AG04449 (cell line): ENCODE results near the gene DOK5.

Experiments
- CTCF ChIA-PET: fragments of 350-600 bp; formaldehyde crosslinking; extraction: SDS; loops from one replicate; lab custom pipeline; 2021; ENCODE audit warnings: antibody characterized with exemption; lab: Yijun Ruan, JAX
- POLR2A ChIA-PET: fragments of 400-600, 350-600 bp; formaldehyde crosslinking; extraction: SDS; loops from one replicate; lab custom pipeline; 2020; ENCODE audit warnings: antibody characterized with exemption, inconsistent platforms; lab: Yijun Ruan, JAX
- DNase-seq: peaks from one replicate; pipeline ENCODE4 v3.0.0-alpha.2; 2010; ENCODE audit warnings: low read depth, low spot score
- H3K4me3 ChIP-seq: 2 replicates; pipeline ENCODE4 v1.5.1; 2011; ENCODE audit warnings: low read depth, mild to moderate bottlenecking, control low read depth, low read length
- CTCF ChIP-seq: IDR thresholded peaks from one replicate; pipeline ENCODE4 v1.5.1; 2011; ENCODE audit warnings: mild to moderate bottlenecking, moderate library complexity, low read length, control low read depth, inconsistent platforms; ENCODE audit not compliant: insufficient read depth; ENCODE audit errors: missing control alignments

Gene DOK5

GRCh38 chr20:54648421-54649142, 173.2 kb downstream of the DOK5 start:
- CTCF ChIA-PET = interaction anchor here (0.5 to 6.2 kb wide), 30 partner anchors 9 to 1696 kb away, joined by 3 to 189 read pairs (median 5); partner anchors contain the start of gene PFDN4
- H3K4me3 ChIP-seq = no peak overlapping the region
- no peak for DNase-seq
- no peak for TF ChIP-seq CTCF
- POLR2A ChIA-PET = interaction anchor here (0.6 kb wide), 1 partner anchor 16 kb away, joined by 3 read pairs; no protein-coding TSS in a partner anchor

GRCh38 chr20:54649511-54649962, 174.1 kb downstream of the DOK5 start:
- TF ChIP-seq CTCF = peak; percentile 79
- no peak overlapping the region for H3K4me3 ChIP-seq
- POLR2A ChIA-PET = no interaction called here
- DNase-seq = no peak
- CTCF ChIA-PET = interaction anchor here (0.7 to 6.2 kb wide), 20 partner anchors 9 to 1695 kb away, joined by 3 to 189 read pairs (median 4); partner anchors contain the start of gene PFDN4

- no peak overlapping the region for H3K4me3 ChIP-seq
- CTCF ChIA-PET = interaction anchor here (0.7 to 6.2 kb wide), 19 partner anchors 9 to 827 kb away, joined by 3 to 189 read pairs (median 4); partner anchors contain the start of gene PFDN4
- DNase-seq = no peak
- TF ChIP-seq CTCF = no peak
- POLR2A ChIA-PET = no interaction called here
These were observed 174.8 kb downstream of the DOK5 start for GRCh38 chr20:54650052-54650719.

- no peak overlapping the region for H3K4me3 ChIP-seq
- TF ChIP-seq CTCF = no peak
- ChIA-PET POLR2A (no interaction called here), CTCF (interaction anchor here (0.7 to 3.3 kb wide), 10 partner anchors 8 to 548 kb away, joined by 3 to 10 read pairs (median 4); partner anchors contain the start of gene PFDN4)
- DNase-seq = no peak
These were observed 175.9 kb downstream of the DOK5 start for GRCh38 chr20:54651252-54651651.

GRCh38 chr20:54654450-54654849, 179.1 kb downstream of the DOK5 start:
- no peak for TF ChIP-seq CTCF
- ChIA-PET POLR2A (no interaction called here), CTCF (interaction anchor here (1.9 kb wide), 1 partner anchor 14 kb away, joined by 9 read pairs; no protein-coding TSS in a partner anchor)
- DNase-seq = no peak
- no peak overlapping the region for H3K4me3 ChIP-seq
